Lower leg skin (tissue), 4 donors: ENCODE data around the gene NUAK1. TPM values are rescaled to one million over a fixed set of nuclear protein-coding genes. Genes with fewer than 3 reads are reported as not detected.

ENCODE experiments used
- DNase-seq, 2 donors: peaks; one replicate each; pipeline ENCODE4 v3.0.0-alpha.2; 2019; ENCODE audit warnings: low spot score in 2 of 2
- H3K4me3 ChIP-seq: fragments of 200-600 bp; sonication (generic); 2 replicates; pipeline ENCODE4 v1.5.1; 2017; ENCODE audit warnings: mild to moderate bottlenecking, low read depth; ENCODE audit not compliant: poor library complexity, severe bottlenecking
- POLR2A ChIP-seq, 2 donors: fragments of 450-650 bp; IDR thresholded peaks; one replicate each; pipeline ENCODE4 v1.6.1; 2016 to 2017; ENCODE audit warnings: antibody characterized with exemption in 2 of 2, mild to moderate bottlenecking in 1 of 2, moderate library complexity in 1 of 2
- WGBS, 2 donors: methylation state at CpG; one replicate each; pipeline ENCODE4 v1.1.5; 2018; 5-methylcytosine and 5-hydroxymethylcytosine counted together
- intact Hi-C: fragments of 100-400 bp; cut with DNase I; formaldehyde crosslinking; loops from one replicate; pipeline ENCODE4 v1.15.0; 2023; ENCODE audit warnings: low total_unique reads
- total RNA-seq, 4 donors: library from RNA; depleted of rRNA; stranded (reverse); fragments of >200 nt; gene quantifications; one replicate each; pipeline ENCODE4 v1.1.0, GENCODE V29; 2016
- TF ChIP-seq, protein P1 (sequence below), 3 donors: fragments of 450-650 bp; IDR thresholded peaks; one replicate each; pipeline ENCODE4 v1.5.1; 2016; ENCODE audit warnings: antibody characterized with exemption in 3 of 3, mild to moderate bottlenecking in 3 of 3, moderate library complexity in 2 of 3

The NUAK1 gene
- total RNA-seq, 4 donors from 2014 or later, result 23.9 to 66.1 (median 42.3) TPM

GRCh38 chr12:106091446-106091820, 47.3 kb downstream of the NUAK1 start:
- no peak for TF ChIP-seq POLR2A (IDR thresholded peaks at IDR 0.05)
- TF ChIP-seq, protein P1, sequence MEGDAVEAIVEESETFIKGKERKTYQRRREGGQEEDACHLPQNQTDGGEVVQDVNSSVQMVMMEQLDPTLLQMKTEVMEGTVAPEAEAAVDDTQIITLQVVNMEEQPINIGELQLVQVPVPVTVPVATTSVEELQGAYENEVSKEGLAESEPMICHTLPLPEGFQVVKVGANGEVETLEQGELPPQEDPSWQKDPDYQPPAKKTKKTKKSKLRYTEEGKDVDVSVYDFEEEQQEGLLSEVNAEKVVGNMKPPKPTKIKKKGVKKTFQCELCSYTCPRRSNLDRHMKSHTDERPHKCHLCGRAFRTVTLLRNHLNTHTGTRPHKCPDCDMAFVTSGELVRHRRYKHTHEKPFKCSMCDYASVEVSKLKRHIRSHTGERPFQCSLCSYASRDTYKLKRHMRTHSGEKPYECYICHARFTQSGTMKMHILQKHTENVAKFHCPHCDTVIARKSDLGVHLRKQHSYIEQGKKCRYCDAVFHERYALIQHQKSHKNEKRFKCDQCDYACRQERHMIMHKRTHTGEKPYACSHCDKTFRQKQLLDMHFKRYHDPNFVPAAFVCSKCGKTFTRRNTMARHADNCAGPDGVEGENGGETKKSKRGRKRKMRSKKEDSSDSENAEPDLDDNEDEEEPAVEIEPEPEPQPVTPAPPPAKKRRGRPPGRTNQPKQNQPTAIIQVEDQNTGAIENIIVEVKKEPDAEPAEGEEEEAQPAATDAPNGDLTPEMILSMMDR (IDR thresholded peaks at IDR 0.05), result no peak
- intact Hi-C loops, result no loop called here
- no peak for DNase-seq
- WGBS, 2 donors, result 76 to 87% methylated on average over 6 of the region's 6 CpGs
- no peak overlapping the region for H3K4me3 ChIP-seq

DNA sequence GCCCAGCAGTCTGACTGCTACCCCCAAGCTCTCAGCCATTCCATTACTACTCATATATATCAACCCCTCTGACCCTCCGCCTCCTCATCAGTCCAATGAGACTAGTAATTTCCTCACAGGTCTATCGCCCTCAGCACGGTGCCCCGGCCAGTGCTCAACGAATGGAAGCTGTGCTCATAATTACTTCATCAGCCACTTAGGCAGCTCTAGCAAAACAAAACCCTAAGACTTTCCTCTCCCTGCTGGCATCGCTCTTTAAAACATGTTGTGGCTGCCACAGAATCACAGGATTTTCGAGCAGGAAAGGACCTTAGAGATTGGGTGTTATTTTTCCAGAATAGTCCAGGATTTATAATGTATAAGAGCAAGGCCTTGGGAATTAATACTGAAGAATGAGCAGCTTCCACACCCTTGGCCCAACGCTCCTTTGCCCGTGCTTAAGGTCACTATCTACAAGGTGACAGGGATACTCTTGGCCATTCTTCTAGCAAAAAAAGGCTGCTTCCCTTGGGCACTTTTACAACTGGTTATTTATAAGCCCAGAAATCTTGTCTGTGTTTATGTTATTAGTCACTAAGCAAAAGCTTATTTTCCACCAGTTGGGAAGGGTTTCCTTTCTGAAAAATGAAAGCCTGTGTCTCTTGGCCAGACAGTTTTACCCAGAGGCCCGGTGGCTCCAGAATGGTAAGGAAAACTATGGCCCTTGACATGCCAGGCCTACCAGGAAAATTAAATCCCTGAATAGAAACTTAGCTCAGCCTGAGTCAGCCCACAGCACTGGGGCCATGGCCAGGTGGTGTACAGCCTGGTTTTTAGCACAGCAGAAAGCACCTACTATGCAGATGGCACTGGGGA, 47.9 kb downstream of the NUAK1 start:
- no peak for TF ChIP-seq POLR2A (IDR thresholded peaks at IDR 0.05)
- TF ChIP-seq, protein P1 (IDR thresholded peaks at IDR 0.05), result no peak
- H3K4me3 ChIP-seq, result no peak overlapping the region
- DNase-seq, result no peak
- WGBS, 2 donors, result 44 to 59% methylated on average over 10 of the region's 10 CpGs
- intact Hi-C loops, result no loop called here

DNA sequence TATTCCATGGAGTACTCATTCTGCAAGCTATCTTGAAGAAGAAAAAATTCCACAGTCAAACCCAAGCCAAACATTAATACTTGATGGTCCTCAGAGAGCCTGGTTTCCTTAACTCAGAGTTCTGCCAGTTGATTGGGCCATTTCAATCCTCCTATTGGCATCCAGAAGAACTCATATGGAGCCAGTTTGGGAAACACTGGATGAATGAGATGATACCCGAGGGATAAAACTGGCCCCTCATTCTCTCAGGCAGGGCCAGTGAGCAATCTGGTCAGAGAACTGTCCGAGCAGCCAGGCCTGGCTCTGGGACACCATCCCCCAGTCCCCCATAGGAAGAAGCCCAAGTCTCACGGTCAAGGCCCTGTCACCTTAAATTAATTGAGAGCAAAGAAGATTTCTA, 48.8 kb downstream of the NUAK1 start:
- TF ChIP-seq POLR2A (IDR thresholded peaks at IDR 0.05), result no peak
- TF ChIP-seq, protein P1 (IDR thresholded peaks at IDR 0.05), result no peak
- WGBS, 2 donors, result 47 to 61% methylated on average over 3 of the region's 3 CpGs
- DNase-seq, result no peak
- intact Hi-C loops, result no loop called here
- no peak overlapping the region for H3K4me3 ChIP-seq

DNA sequence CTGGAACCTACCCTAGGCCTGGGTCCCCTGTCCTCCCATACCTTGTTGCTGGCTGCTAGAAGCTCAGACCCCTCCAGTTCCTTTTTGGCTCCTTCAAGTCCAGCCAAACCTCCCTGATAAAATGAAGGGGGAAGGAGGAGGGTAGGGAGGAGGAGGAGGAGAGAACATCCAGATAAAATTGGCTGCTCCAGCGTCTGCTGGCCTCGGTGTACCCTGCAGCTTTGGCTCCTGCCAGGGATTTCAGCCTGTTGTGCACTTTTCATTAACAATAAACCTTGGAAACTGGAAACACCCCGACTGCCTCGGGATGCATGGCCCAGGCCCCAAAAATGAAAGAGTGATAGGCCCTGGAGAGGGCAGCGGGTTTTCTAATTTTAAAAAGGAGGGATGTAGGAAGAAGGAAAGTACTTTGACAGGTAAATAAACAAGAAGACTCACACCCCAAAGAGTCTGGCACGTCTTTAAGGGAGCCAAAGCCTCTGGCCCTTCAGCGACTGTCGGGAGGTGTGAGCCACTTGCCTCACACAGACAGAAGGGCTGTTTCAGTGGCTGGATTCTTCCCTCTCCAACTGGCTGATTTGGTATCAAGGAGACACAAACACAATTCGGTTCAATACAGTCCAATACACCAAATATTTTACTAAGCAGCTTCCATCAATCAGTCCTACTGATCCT, 49.8 kb downstream of the NUAK1 start:
- TF ChIP-seq, protein P1 (IDR thresholded peaks at IDR 0.05), result no peak
- no peak for TF ChIP-seq POLR2A (IDR thresholded peaks at IDR 0.05)
- intact Hi-C loops, result no loop called here
- no peak overlapping the region for H3K4me3 ChIP-seq
- no peak for DNase-seq
- 28 to 51% methylated on average over 9 of the region's 9 CpGs for WGBS, 2 donors

- intact Hi-C loops, result no loop called here
- DNase-seq, result no peak
- H3K4me3 ChIP-seq, result no peak overlapping the region
- 49 to 57% methylated on average over 4 of the region's 4 CpGs for WGBS, 2 donors
- no peak for TF ChIP-seq POLR2A (IDR thresholded peaks at IDR 0.05)
- TF ChIP-seq, protein P1 (IDR thresholded peaks at IDR 0.05), result no peak
Observed at GRCh38 chr12:106088246-106088808, 50.4 kb downstream of the NUAK1 start.
